HG03469 (cell line): ENCODE results near the gene FAM50A.
"Not testable (repeated sequence)": the region's sequence is repeated elsewhere in the genome, so short reads cannot be mapped to it uniquely, and the experiment has no call there.

Experiments used
- ATAC-seq: cut with Tn5 transposase; IDR thresholded peaks from one replicate; pipeline ENCODE4 v1.9.1; 2021; ENCODE audit warnings: mild to moderate bottlenecking, moderate library complexity, moderate number of reproducible peaks; ENCODE audit not compliant: unreplicated experiment

Gene FAM50A

DNA sequence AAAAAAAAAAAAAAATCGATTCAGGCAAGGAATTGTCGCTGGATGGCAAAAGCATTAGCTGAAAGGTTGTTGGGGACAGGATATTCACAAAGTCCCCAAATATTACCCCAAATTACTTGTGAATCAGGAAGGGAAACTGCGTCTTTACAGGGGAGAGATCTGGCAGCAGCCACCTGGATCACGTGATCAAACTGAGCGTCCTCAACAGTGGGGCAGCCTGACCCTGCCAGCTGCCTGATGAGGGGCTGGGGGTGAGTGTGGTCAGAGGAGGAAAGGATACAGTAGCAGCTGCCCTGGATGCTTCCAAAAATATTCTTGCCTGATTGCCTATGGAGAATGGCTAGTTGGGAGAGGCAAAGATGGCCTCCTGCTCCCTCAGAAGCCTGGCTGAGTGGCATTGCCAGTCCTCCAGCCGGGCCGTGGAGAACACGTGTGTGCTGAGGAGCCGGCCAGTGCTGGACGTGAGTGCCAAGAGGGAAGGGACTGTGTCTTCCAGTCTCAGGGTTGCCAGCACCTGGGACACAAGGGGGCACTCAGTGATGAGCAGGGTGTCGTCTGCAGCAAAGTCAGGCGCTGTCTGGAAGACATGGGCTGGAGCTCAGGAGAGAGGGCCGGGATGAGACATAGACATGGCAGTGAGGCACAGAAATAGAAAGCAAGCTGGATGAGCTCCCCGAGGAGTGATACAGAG lies 38.1 kb downstream of the FAM50A start:
- ATAC-seq: no peak

DNA sequence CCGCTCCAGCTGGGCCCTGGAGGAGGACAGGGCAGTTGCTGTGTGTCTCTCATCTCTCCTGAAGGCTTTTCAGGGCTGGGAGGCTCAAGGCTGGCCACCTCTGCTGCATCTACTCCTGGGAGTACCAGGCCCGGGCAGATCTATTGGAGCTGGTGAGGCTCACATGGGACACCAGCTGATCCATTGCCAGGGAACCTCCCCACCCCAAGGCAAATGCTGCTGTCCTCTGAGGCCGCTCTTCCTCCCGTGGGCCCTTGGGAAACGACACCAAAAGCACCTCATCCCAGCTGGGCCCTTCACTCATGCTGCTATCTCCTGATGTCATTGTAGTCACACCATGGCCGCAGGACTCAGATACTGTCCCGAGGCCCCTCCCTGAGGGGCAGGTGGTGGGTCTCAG lies 38.8 kb downstream of the FAM50A start:
- no peak for ATAC-seq

DNA sequence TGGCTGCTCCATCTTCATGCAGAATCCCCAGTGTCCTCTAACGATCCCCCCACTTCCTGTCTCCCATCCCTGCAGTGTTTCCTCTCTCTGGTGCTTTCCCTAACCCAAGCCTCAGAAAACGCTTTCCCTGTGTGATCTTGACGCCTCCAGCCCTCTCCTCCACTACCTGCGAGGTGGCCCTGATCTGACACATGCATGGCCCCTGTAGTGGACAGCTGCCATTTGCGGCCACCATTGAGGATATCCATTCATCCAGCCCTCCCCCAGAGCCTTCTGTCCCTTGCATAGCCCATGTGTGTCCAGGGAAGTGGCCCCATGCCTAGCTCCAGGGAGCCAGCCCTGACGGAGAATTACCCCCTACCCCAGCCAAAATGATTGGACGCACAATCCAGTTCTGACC lies 39.4 kb downstream of the FAM50A start:
- no peak for ATAC-seq

- no peak for ATAC-seq
Measured at GRCh38 chrX:154484255-154485149, 40.6 kb downstream of the FAM50A start.

- no peak for ATAC-seq
Measured at GRCh38 chrX:154485150-154486051, 41.5 kb downstream of the FAM50A start.

- no peak for ATAC-seq
Measured at GRCh38 chrX:154486052-154486395, 42.1 kb downstream of the FAM50A start.

DNA sequence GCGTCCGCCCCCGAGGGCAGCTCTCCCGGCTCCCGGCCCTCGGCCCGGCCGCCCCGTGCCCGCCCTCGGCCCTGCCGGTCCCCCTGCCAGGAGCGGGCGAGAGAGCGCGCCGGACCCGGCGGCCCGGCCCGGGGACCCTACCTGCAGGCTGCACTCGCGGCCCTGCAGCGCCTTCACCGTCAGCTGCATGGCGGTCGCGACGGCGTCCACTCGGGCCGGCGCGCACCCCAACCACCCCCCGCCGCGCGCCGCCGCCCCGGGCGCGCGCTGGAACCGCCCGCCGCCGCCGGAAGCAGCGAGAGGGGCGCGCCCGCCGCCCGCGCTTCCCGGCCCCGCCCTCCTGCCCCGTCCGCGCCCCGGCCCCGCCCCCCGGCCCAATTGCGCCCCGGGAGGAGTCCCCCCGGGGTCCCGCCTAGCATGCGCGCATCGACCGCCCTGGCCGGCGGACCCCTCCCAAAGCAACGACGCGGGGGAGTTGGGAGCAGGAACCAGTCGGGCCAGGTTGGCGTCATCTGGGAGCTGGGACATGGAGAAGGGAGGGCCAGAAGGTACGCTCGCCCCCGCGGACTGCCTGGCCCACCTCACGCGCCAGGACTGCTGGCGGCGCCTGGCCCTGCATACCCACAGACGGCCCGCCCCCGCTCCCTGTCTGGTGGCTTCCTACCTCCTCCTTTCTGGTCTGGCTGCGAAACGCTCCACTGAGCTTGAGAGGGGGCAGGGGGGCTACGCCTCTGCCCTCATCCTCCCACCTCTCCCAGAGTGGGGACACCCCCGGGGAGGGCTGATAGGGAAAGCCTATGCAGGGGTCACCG lies 42.7 kb downstream of the FAM50A start, which contains the start of gene UBL4A:
UBL4A (minus strand) TSS at position 220 of the 812 bp plus-strand sequence; CDS start at position 189, 31 bp downstream.
- no peak for ATAC-seq

DNA sequence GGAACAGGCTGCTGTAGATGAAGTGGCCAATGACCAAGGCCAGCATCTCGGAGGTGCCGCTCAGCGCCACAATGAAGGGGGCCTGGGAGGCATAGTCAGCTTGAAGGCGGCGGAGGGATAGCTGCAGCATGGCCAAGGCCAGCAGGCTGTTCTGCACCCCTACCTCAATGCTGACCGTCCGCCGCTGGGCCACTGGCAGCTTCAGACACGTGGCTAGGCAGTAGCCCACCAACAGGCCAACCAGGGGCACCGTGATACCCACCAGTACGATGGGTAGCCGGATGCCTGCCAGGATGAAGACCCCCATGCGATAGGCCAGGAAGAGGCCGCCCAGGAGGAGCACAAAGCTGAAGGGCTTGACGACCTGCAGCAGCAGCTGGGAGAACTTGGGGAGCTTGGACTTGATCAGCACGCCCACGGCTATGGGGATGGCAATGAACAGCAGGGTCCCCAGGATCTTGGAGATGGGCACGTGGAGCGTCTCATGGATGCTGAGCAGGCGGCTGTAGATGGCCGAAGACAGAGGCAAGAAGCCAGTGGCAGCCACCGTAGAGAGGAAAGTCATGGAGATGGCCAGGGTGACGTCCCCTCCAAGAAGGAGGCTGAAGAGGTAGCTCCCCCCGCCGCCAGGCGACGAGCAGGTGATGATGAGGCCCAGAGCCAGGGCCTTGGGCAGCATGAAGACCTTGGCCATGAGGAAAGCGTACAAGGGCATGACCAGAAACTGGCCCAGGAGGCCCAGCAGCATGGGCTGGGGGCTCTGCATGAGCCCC lies 43.8 kb downstream of the FAM50A start:
- ATAC-seq: no peak

DNA sequence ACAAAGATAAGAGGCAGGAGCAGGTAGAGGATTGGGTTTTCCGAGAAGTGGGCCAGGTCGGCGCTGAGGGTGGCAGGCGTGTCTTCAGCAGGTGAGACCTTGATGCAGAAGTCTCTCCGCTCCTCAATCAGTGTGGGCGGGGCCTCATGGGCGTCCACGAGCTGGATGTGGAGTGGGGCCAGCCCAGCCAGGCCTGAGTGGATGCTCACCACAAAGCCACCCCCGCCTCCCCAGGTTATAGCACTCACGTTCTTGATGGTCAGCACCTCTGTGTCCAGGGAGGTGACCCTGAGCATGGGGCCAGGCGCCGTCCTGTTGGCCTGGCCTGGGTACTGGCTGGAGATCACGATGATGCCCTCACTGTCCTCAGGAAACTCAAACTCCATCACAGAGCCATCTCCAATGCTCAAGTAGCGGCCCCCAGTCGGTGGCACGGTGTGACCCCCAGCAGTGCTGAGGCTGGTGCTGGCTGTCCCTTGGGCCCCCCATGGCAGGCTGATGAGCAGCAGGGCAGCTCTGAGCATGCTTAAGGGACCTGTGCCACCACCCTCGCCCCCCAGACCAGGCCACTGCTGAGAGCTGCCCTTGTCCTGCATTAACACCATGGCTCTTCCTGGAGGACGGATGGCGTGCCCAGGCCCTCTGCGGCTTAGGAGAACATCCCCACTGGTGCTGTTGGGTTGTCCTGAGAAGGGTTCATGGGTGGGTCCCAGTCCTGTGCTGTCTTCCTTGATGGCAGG lies 44.6 kb downstream of the FAM50A start:
- no peak for ATAC-seq

DNA sequence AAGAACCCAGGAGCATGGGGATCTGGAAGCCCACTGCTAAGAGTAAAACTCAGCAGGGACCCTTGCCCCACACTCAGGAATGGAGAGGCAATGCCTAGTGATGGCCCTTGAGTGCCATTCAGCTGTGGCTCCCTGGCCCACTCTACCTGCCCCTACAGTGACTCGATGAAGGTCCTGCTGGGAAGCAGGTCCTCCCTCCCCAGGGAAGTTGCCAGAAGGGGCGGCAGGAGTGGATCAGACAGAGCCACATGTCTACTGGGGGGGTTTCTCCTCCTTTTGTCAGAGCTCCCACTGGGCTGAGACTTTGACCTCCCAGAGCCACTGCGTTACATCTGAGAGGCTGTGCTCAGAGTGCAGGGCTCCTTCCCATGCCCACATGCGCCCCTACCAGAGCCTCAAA lies 45.2 kb downstream of the FAM50A start:
- no peak for ATAC-seq

GRCh38 chrX:154490021-154490413 lies 46.1 kb downstream of the FAM50A start:
- peak; percentile 2 for ATAC-seq

- ATAC-seq: peak; percentile 75
Measured at GRCh38 chrX:154490414-154491083, 46.6 kb downstream of the FAM50A start, which contains the start of gene SLC10A3. TSS of gene SLC10A3 (minus strand) at chrX:154490629. CDS start at chrX:154488940, 1,689 bp downstream.

DNA sequence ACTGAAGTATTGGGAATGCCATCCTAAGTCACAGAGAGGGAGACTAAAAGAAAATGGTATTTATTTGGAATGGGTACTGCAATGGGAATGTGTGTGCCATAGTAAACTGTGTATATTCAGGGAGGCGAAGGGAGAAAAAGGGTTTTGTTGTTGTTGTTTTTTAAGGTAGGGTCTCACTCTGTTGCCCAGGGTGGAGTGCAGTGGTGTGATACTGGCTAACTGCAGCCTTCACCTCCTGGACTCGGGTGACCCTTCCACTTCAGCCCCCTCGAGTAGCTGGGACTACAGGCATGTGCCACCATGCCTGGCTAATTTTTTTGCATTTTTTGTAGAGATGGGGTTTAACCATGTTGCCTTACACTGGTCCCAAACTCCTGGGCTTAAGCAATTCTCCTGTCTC lies 50.8 kb downstream of the FAM50A start:
- ATAC-seq: no peak

GRCh38 chrX:154495472-154495922 lies 51.6 kb downstream of the FAM50A start:
- ATAC-seq: no peak

GRCh38 chrX:154496591-154497137 lies 52.7 kb downstream of the FAM50A start:
- not testable (repeated sequence) for ATAC-seq
